Endometrium (tissue), 2 donors: ENCODE results near the gene LAMA3.

Source experiments
- FAIRE-seq: peaks from 2 replicates; lab custom pipeline; 2012; peaks lifted over from hg19 to GRCh38; lab: Jason Lieb, UNC
- donor health status: control.
- donor health status: control.

Gene LAMA3

GRCh38 chr18:23879544-23879943 is 190.3 kb downstream of the LAMA3 start:
- no peak for FAIRE-seq

GRCh38 chr18:23879966-23880565 is 190.8 kb downstream of the LAMA3 start:
- no peak for FAIRE-seq

- no peak for FAIRE-seq
Observed at GRCh38 chr18:23880931-23881617, 191.8 kb downstream of the LAMA3 start.

GRCh38 chr18:23881778-23882177 is 192.5 kb downstream of the LAMA3 start:
- FAIRE-seq: no peak

- no peak for FAIRE-seq
Observed at GRCh38 chr18:23882616-23883276, 193.5 kb downstream of the LAMA3 start.

GRCh38 chr18:23883277-23883790 is 194.1 kb downstream of the LAMA3 start:
- no peak for FAIRE-seq

GRCh38 chr18:23884681-23885375 is 195.6 kb downstream of the LAMA3 start:
- no peak for FAIRE-seq

- no peak for FAIRE-seq
Observed at GRCh38 chr18:23885750-23886149, 196.5 kb downstream of the LAMA3 start.

- FAIRE-seq: no peak
Observed at GRCh38 chr18:23887035-23887434, 197.8 kb downstream of the LAMA3 start.

GRCh38 chr18:23887493-23887892 is 198.2 kb downstream of the LAMA3 start:
- FAIRE-seq: no peak

GRCh38 chr18:23888881-23889280 is 199.6 kb downstream of the LAMA3 start:
- no peak for FAIRE-seq

- FAIRE-seq: no peak
Observed at GRCh38 chr18:23889907-23890306, 200.7 kb downstream of the LAMA3 start.

GRCh38 chr18:23890589-23890988 is 201.3 kb downstream of the LAMA3 start:
- FAIRE-seq: no peak

- FAIRE-seq: no peak
Observed at GRCh38 chr18:23893653-23894052, 204.4 kb downstream of the LAMA3 start.

GRCh38 chr18:23894661-23895175 is 205.5 kb downstream of the LAMA3 start:
- no peak for FAIRE-seq

GRCh38 chr18:23897291-23897690 is 208.0 kb downstream of the LAMA3 start:
- FAIRE-seq: no peak

GRCh38 chr18:23897733-23898132 is 208.5 kb downstream of the LAMA3 start:
- FAIRE-seq: no peak

- FAIRE-seq: no peak
Observed at GRCh38 chr18:23900994-23901393, 211.7 kb downstream of the LAMA3 start.

- no peak for FAIRE-seq
Observed at GRCh38 chr18:23902396-23902795, 213.1 kb downstream of the LAMA3 start.

- FAIRE-seq: no peak
Observed at GRCh38 chr18:23903971-23904370, 214.7 kb downstream of the LAMA3 start.

GRCh38 chr18:23906658-23907057 is 217.4 kb downstream of the LAMA3 start:
- FAIRE-seq: no peak

- no peak for FAIRE-seq
Observed at GRCh38 chr18:23908827-23909226, 219.6 kb downstream of the LAMA3 start.
